Measurements from ENCODE around the gene FGGY.
"Not testable (repeated sequence)": the region's sequence is repeated elsewhere in the genome, so short reads cannot be mapped to it uniquely, and the experiment has no call there.

FGGY gene

GRCh38 chr1:59528900-59529299 lies 232.0 kb downstream of the FGGY start:
- no peak overlapping the region for H3K4me3 Mint-ChIP-seq
- H3K27ac Mint-ChIP-seq: no peak overlapping the region
- ATAC-seq (replicated peaks) (no peak), DNase-seq (no peak)
- H3K27me3 Mint-ChIP-seq: no peaks in the 10 kb centered on the region
- peaks cover 0 to 8% of the 10 kb centered on the region in 2 donors for H3K4me1 Mint-ChIP-seq
- peaks cover 0 to 2% of the 10 kb centered on the region in 2 donors for H3K9me3 Mint-ChIP-seq
- peaks cover 4 to 5% of the 10 kb centered on the region in 2 donors for H3K36me3 Mint-ChIP-seq

- Mint-ChIP-seq H3K27ac (no peak overlapping the region), H3K36me3 (peaks cover 6 to 9% of the 10 kb centered on the region in 2 donors), H3K4me3 (no peak overlapping the region), H3K9me3 (peaks cover 0 to 4% of the 10 kb centered on the region in 2 donors), H3K4me1 (peaks cover 0 to 8% of the 10 kb centered on the region in 2 donors), H3K27me3 (no peaks in the 10 kb centered on the region)
- ATAC-seq (replicated peaks) (no peak), DNase-seq (no peak)
Measured at GRCh38 chr1:59530119-59530518, 233.2 kb downstream of the FGGY start.

GRCh38 chr1:59532102-59532501 lies 235.2 kb downstream of the FGGY start:
- no peak overlapping the region for H3K27ac Mint-ChIP-seq
- peaks cover 0 to 8% of the 10 kb centered on the region in 2 donors for H3K4me1 Mint-ChIP-seq
- DNase-seq (no peak), ATAC-seq (replicated peaks) (no peak)
- no peaks in the 10 kb centered on the region for H3K27me3 Mint-ChIP-seq
- peaks cover 0 to 4% of the 10 kb centered on the region in 2 donors for H3K9me3 Mint-ChIP-seq
- H3K36me3 Mint-ChIP-seq: peaks cover 6 to 9% of the 10 kb centered on the region in 2 donors
- H3K4me3 Mint-ChIP-seq: no peak overlapping the region

GRCh38 chr1:59538476-59538875 lies 241.6 kb downstream of the FGGY start:
- not testable (repeated sequence) for DNase-seq; H3K9me3 Mint-ChIP-seq; H3K4me3 Mint-ChIP-seq; H3K36me3 Mint-ChIP-seq; H3K27ac Mint-ChIP-seq; H3K27me3 Mint-ChIP-seq; H3K4me1 Mint-ChIP-seq; ATAC-seq (replicated peaks)

GRCh38 chr1:59539961-59540681 lies 243.2 kb downstream of the FGGY start:
- Mint-ChIP-seq H3K27ac (no peak overlapping the region), H3K9me3 (no peaks in the 10 kb centered on the region), H3K4me1 (no peaks in the 10 kb centered on the region), H3K27me3 (no peaks in the 10 kb centered on the region), H3K4me3 (no peak overlapping the region), H3K36me3 (no peaks in the 10 kb centered on the region)
- DNase-seq (no peak), ATAC-seq (replicated peaks) (no peak)

- Mint-ChIP-seq H3K4me1 (no peaks in the 10 kb centered on the region), H3K27ac (no peak overlapping the region), H3K36me3 (no peaks in the 10 kb centered on the region), H3K4me3 (no peak overlapping the region), H3K9me3 (no peaks in the 10 kb centered on the region), H3K27me3 (no peaks in the 10 kb centered on the region)
- DNase-seq (no peak), ATAC-seq (replicated peaks) (no peak)
Measured at GRCh38 chr1:59541161-59541560, 244.3 kb downstream of the FGGY start.

- Mint-ChIP-seq H3K9me3 (no peaks in the 10 kb centered on the region), H3K27me3 (no peaks in the 10 kb centered on the region), H3K27ac (no peak overlapping the region), H3K36me3 (no peaks in the 10 kb centered on the region), H3K4me1 (no peaks in the 10 kb centered on the region), H3K4me3 (no peak overlapping the region)
- DNase-seq (no peak), ATAC-seq (replicated peaks) (no peak)
Measured at GRCh38 chr1:59541891-59542290, 245.0 kb downstream of the FGGY start.

- Mint-ChIP-seq H3K9me3 (no peaks in the 10 kb centered on the region), H3K27ac (no peak overlapping the region), H3K27me3 (no peaks in the 10 kb centered on the region), H3K4me3 (no peak overlapping the region), H3K4me1 (no peaks in the 10 kb centered on the region), H3K36me3 (peaks cover 4 to 5% of the 10 kb centered on the region in 2 donors)
- ATAC-seq (replicated peaks) (no peak), DNase-seq (no peak)
Measured at GRCh38 chr1:59543211-59543668, 246.3 kb downstream of the FGGY start.

- Mint-ChIP-seq H3K4me3 (no peak overlapping the region), H3K27ac (no peak overlapping the region), H3K36me3 (peaks cover 5 to 7% of the 10 kb centered on the region in 2 donors), H3K27me3 (no peaks in the 10 kb centered on the region), H3K4me1 (no peaks in the 10 kb centered on the region), H3K9me3 (no peaks in the 10 kb centered on the region)
- DNase-seq: no peak
- no peak for ATAC-seq (replicated peaks)
Measured at GRCh38 chr1:59544615-59545293, 247.9 kb downstream of the FGGY start.

GRCh38 chr1:59545830-59546229 lies 248.9 kb downstream of the FGGY start:
- ATAC-seq (replicated peaks) (no peak), DNase-seq (no peak)
- Mint-ChIP-seq H3K4me3 (no peak overlapping the region), H3K4me1 (no peaks in the 10 kb centered on the region), H3K9me3 (no peaks in the 10 kb centered on the region), H3K27me3 (no peaks in the 10 kb centered on the region), H3K27ac (no peak overlapping the region), H3K36me3 (peaks cover 5 to 8% of the 10 kb centered on the region in 2 donors)

- Mint-ChIP-seq H3K27me3 (no peaks in the 10 kb centered on the region), H3K4me3 (no peak overlapping the region), H3K27ac (no peak overlapping the region), H3K4me1 (peaks cover 3 to 9% of the 10 kb centered on the region in 2 donors), H3K36me3 (peaks cover 9 to 11% of the 10 kb centered on the region in 2 donors), H3K9me3 (no peaks in the 10 kb centered on the region)
- DNase-seq (no peak), ATAC-seq (replicated peaks) (no peak)
Measured at GRCh38 chr1:59549066-59549837, 252.4 kb downstream of the FGGY start.

GRCh38 chr1:59549903-59550302 lies 253.0 kb downstream of the FGGY start:
- Mint-ChIP-seq H3K9me3 (no peaks in the 10 kb centered on the region), H3K4me1 (peaks cover 3 to 9% of the 10 kb centered on the region in 2 donors), H3K27ac (no peak overlapping the region), H3K27me3 (no peaks in the 10 kb centered on the region), H3K4me3 (no peak overlapping the region), H3K36me3 (peaks cover 15 to 18% of the 10 kb centered on the region in 2 donors)
- no peak for DNase-seq
- no peak for ATAC-seq (replicated peaks)

- ATAC-seq (replicated peaks) (peak; percentile 56 to 76), DNase-seq (no peak)
- Mint-ChIP-seq H3K36me3 (peaks cover 26 to 30% of the 10 kb centered on the region in 2 donors), H3K27me3 (no peaks in the 10 kb centered on the region), H3K27ac (no peak overlapping the region), H3K9me3 (no peaks in the 10 kb centered on the region), H3K4me1 (peaks cover 3 to 9% of the 10 kb centered on the region in 2 donors), H3K4me3 (no peak overlapping the region)
Measured at GRCh38 chr1:59552007-59552406, 255.1 kb downstream of the FGGY start.

- Mint-ChIP-seq H3K27ac (no peak overlapping the region), H3K4me3 (no peak overlapping the region), H3K4me1 (peaks cover 3 to 9% of the 10 kb centered on the region in 2 donors), H3K36me3 (peaks cover 30 to 38% of the 10 kb centered on the region in 2 donors), H3K27me3 (no peaks in the 10 kb centered on the region), H3K9me3 (peaks cover 5 to 9% of the 10 kb centered on the region in 2 donors)
- ATAC-seq (replicated peaks) (no peak), DNase-seq (no peak)
Measured at GRCh38 chr1:59553371-59553770, 256.5 kb downstream of the FGGY start.

Data from stimulated activated naive B cell treated with anti-CD40 and anti-IgM and Interleukin-4, amounts not matched to agents 10 μg/mL and 1 μg/mL and 100 μg/mL, for 72 hours (primary cell).